Mucosa of stomach (tissue), 1 donor: ENCODE data around the gene MAPK1.
"Not testable (repeated sequence)": the region's sequence is repeated elsewhere in the genome, so short reads cannot be mapped to it uniquely, and the experiment has no call there.

Experiments
- H3K27me3 ChIP-seq: one replicate; pipeline ENCODE4 v1.7.0; 2013; ENCODE audit warnings: mild to moderate bottlenecking, low read length; ENCODE audit not compliant: control insufficient read depth, insufficient read depth
- H3K36me3 ChIP-seq: one replicate; pipeline ENCODE4 v1.7.0; 2013; ENCODE audit warnings: low read length; ENCODE audit not compliant: control insufficient read depth, insufficient read depth
- H3K4me1 ChIP-seq: one replicate; pipeline ENCODE4 v1.7.0; 2013; ENCODE audit warnings: mild to moderate bottlenecking, low read length; ENCODE audit not compliant: control insufficient read depth, insufficient read depth
- H3K4me3 ChIP-seq: one replicate; pipeline ENCODE4 v1.7.0; 2013; ENCODE audit warnings: low read length
- H3K9ac ChIP-seq: one replicate; pipeline ENCODE4 v1.7.0; 2013; ENCODE audit warnings: mild to moderate bottlenecking, low read length, moderate library complexity
- H3K9me3 ChIP-seq: one replicate; pipeline ENCODE4 v1.7.0; 2013; ENCODE audit warnings: mild to moderate bottlenecking, low read length, moderate library complexity; ENCODE audit not compliant: control insufficient read depth
- donor health status: Pancreatic carcinoma.

Gene MAPK1

DNA sequence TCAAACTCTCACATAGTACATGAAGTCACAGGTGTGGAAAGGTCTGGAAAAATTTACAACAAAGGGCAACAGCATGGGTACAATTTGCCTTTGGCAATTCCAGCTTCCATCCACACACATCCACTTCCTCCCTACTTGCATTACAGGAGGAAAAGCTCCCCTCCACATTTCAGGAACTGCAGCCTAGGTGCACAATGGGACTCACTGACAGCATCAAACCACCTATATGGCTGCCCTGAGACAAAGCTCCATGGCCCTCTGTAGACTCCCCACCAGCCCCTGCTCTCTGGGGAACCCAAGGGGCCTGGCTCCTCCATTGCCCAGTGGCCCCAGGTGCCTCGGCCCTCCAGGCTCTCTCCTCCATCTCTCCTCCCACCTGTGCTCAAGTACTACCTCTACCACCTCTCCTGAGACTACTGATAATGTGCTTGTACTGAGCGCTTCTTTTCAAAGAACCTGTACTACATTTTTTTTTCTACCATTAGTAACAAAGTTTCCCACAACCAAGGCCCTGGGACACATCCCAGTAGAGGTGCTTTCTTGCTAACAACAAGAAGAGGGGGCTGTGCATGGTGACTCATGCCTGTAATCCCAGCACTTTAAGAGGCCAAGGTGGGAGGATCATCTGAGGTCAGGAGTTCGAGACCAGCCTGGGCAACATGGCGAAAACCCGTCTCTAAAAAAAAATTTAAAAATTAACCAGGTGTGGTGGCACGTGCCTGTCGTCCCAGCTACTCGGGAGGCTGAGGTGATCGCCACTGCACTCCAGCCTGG lies 136.7 kb downstream of the MAPK1 start:
- Histone ChIP-seq H3K27me3 (peaks cover 18% of the 10 kb centered on the region), H3K36me3 (no peaks in the 10 kb centered on the region), H3K9me3 (no peaks in the 10 kb centered on the region), H3K4me1 (peaks cover 9% of the 10 kb centered on the region), H3K9ac (no peak overlapping the region), H3K4me3 (no peak overlapping the region)

DNA sequence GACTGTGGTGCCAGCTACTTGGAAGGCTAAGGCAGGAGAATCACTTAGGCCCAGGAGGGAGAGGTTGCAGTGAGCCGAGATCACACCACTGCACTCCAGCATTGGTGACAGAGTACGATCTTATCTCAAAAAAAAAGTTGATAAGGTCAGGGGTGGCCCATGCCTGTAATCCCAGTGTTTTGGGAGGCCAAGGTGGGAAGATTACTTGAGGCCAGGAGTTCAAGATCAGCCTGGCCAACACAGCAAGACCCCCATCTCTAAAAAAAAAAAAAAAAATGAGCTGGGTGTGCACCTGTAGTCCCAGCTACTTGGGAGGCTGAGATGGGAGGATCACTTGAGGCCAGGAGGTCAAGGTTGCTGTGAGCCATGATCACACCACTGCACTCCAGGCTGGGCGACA lies 138.3 kb downstream of the MAPK1 start:
- not testable (repeated sequence) for H3K9ac ChIP-seq, H3K4me1 ChIP-seq, H3K27me3 ChIP-seq, H3K4me3 ChIP-seq, H3K9me3 ChIP-seq, H3K36me3 ChIP-seq

GRCh38 chr22:21728270-21728669 lies 139.2 kb downstream of the MAPK1 start:
- Histone ChIP-seq H3K4me1 (no peaks in the 10 kb centered on the region), H3K9me3 (no peaks in the 10 kb centered on the region), H3K4me3 (no peak overlapping the region), H3K27me3 (no peaks in the 10 kb centered on the region), H3K9ac (no peak overlapping the region), H3K36me3 (no peaks in the 10 kb centered on the region)

DNA sequence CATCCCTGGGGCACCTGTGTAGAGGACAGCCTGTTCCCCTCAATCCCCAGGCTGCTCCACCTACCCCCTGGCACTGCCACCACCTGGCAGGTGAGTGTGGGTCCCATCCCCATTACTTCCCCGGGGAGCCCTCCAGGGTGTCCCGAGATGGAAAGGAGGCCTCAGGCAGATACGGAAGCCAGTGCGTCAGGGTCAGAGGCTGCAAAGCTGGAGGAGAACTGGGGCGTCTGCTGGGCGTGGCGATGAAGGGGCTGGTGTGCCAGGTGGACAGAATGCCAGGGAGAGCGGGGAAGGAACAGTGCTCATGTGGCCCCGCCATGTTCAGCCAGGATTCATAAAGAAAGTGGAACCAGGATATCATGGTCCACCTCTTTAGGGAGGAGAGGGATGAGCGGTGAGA lies 139.7 kb downstream of the MAPK1 start:
- no peaks in the 10 kb centered on the region for H3K9me3 ChIP-seq
- H3K4me3 ChIP-seq: no peak overlapping the region
- no peak overlapping the region for H3K9ac ChIP-seq
- no peaks in the 10 kb centered on the region for H3K36me3 ChIP-seq
- no peaks in the 10 kb centered on the region for H3K27me3 ChIP-seq
- H3K4me1 ChIP-seq: no peaks in the 10 kb centered on the region

- Histone ChIP-seq H3K9me3 (no peaks in the 10 kb centered on the region), H3K4me3 (no peak overlapping the region), H3K9ac (no peak overlapping the region), H3K27me3 (no peaks in the 10 kb centered on the region), H3K36me3 (no peaks in the 10 kb centered on the region), H3K4me1 (no peaks in the 10 kb centered on the region)
Observed at GRCh38 chr22:21727159-21727558, 140.3 kb downstream of the MAPK1 start.

DNA sequence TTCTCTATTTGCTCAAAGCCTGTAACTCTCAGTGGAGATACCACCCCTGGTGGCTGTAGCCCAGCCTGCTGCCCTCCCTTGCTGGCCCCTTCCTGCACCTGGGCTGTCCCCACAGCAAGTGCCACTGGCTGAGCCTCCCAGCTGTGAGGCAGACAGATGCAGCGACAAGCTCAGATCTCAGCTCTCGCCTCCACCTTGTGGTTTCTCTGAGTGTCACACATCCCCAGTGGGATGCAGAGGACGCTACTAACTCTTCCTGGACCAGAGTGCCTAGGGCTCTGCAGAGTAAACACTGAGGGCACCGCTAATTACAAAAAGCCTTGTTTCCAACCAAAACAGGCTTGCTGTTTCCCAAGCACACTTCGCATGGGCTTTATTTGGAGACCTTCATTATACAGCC lies 140.8 kb downstream of the MAPK1 start:
- Histone ChIP-seq H3K9me3 (no peaks in the 10 kb centered on the region), H3K27me3 (no peaks in the 10 kb centered on the region), H3K4me3 (no peak overlapping the region), H3K36me3 (no peaks in the 10 kb centered on the region), H3K4me1 (no peaks in the 10 kb centered on the region), H3K9ac (no peak overlapping the region)

GRCh38 chr22:21725956-21726649 lies 141.3 kb downstream of the MAPK1 start:
- Histone ChIP-seq H3K4me3 (no peak overlapping the region), H3K9ac (no peak overlapping the region), H3K36me3 (no peaks in the 10 kb centered on the region), H3K4me1 (no peaks in the 10 kb centered on the region), H3K9me3 (no peaks in the 10 kb centered on the region), H3K27me3 (no peaks in the 10 kb centered on the region)

- not testable (repeated sequence) for H3K4me1 ChIP-seq, H3K27me3 ChIP-seq
Observed at GRCh38 chr22:21724496-21724895, 142.9 kb downstream of the MAPK1 start.

DNA sequence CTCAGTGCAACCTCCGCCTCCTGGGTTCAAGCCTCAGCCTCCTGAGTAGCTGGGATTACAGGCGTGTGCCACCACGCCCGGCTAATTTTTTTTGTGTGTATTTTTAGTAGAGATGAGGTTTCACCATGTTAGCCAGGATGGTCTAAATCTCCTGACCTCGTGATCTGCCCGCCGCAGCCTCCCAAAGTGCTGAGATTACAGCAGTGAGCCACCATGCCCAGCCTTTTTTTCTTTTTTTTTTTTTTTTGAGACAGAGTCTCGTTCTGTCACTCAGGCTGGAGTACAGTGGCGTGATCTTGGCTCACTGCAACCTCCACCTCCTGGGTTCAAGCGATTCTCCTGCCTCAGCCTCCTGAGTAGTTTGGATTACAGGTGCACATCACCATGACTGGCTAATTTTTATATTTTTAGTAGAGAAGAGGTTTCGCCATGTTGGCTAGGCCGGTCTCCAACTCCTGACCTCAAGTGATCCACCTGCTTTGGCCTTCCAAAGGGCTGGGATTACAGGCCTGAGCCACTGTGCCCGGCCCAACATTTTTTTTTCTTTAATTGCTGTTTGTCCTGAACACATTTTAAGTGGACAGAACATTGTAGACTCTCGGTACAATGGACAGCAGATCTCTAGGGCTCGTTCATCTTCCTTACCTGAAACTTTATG lies 146.1 kb downstream of the MAPK1 start:
- not testable (repeated sequence) for H3K9me3 ChIP-seq, H3K36me3 ChIP-seq, H3K9ac ChIP-seq, H3K4me3 ChIP-seq, H3K4me1 ChIP-seq, H3K27me3 ChIP-seq

More at GRCh38 chr22:21724496-21724895, 142.9 kb downstream of the MAPK1 start:
- H3K9ac ChIP-seq, H3K9me3 ChIP-seq, H3K36me3 ChIP-seq, H3K4me3 ChIP-seq: not testable (repeated sequence)

DNA sequence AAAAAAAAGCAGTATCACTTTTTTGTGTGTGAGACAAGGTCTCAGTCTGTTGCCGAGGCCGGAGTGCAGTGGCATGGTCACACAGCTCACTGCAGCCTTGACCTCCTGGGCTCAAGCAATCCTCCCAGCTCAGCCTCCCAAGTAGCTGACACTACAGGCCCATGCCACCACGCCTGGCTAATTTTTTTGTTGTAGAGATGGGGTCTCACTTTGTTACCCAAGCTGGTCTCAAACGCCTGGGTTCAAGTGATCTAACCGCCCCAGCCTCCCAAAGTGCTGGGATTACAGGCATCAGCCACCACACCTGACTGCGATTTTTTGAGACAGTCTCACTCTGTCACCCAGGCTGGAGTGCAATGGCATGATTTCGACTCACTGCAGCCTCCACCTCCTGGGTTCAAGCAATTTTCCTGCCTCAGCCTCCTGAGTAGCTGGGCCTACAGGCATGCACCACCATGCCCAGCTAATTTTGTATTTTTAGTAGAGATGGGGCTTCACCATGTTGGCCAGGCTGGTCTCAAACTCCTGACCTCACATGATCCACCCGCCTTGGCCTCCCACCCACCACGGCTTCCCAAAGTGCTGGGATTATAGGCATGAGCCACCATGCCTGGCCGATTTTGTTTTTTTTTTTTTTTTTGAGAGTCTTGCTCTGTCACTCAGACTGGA lies 147.1 kb downstream of the MAPK1 start:
- H3K4me3 ChIP-seq, H3K27me3 ChIP-seq, H3K4me1 ChIP-seq, H3K36me3 ChIP-seq, H3K9me3 ChIP-seq, H3K9ac ChIP-seq: not testable (repeated sequence)

GRCh38 chr22:21719024-21719423 lies 148.4 kb downstream of the MAPK1 start:
- Histone ChIP-seq H3K36me3 (no peaks in the 10 kb centered on the region), H3K9ac (no peak overlapping the region), H3K4me1 (no peaks in the 10 kb centered on the region), H3K4me3 (no peak overlapping the region), H3K9me3 (no peaks in the 10 kb centered on the region), H3K27me3 (no peaks in the 10 kb centered on the region)

DNA sequence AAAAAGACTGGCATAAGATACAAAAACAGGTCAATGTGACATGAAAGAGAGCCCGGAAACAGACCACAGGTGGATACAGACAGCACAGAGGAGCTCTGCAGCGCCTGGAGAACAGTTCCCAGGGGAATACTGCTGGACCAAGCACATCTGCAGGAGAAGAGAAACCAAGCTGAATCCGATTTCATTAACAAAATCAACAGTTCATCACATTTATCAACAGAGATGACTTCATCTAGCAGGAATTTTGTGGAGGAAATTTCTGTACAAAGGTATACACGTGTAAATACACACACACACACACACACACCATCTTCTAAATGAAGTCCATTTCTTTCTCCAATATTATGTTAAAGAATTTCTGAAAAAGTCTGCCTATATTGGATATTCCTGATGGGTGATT lies 148.9 kb downstream of the MAPK1 start:
- no peaks in the 10 kb centered on the region for H3K9me3 ChIP-seq
- no peaks in the 10 kb centered on the region for H3K27me3 ChIP-seq
- no peak overlapping the region for H3K9ac ChIP-seq
- no peaks in the 10 kb centered on the region for H3K4me1 ChIP-seq
- no peaks in the 10 kb centered on the region for H3K36me3 ChIP-seq
- no peak overlapping the region for H3K4me3 ChIP-seq
